Duodenal mucosa (tissue), 2 donors: Measurements from ENCODE around the gene WDPCP.

Source experiments
- H3K27ac ChIP-seq: one replicate; pipeline ENCODE4 v1.7.0; 2013; ENCODE audit warnings: low read depth, low read length
- H3K27me3 ChIP-seq, 2 donors: one replicate each; pipeline ENCODE4 v1.7.0; 2013; ENCODE audit warnings: low read length in 2 of 2, control low read depth in 1 of 2; ENCODE audit not compliant: insufficient read depth in 2 of 2, control insufficient read depth in 1 of 2
- H3K36me3 ChIP-seq, 2 donors: one replicate each; pipeline ENCODE4 v1.7.0; 2013; ENCODE audit warnings: low read length in 2 of 2, control low read depth in 1 of 2; ENCODE audit not compliant: insufficient read depth in 2 of 2, control insufficient read depth in 1 of 2
- H3K4me1 ChIP-seq, 2 donors: one replicate each; pipeline ENCODE4 v1.7.0; 2013; ENCODE audit warnings: low read length in 2 of 2, control low read depth in 1 of 2; ENCODE audit not compliant: insufficient read depth in 2 of 2, control insufficient read depth in 1 of 2
- H3K4me3 ChIP-seq, 2 donors: one replicate each; pipeline ENCODE4 v1.7.0; 2013; ENCODE audit warnings: low read length in 2 of 2, low read depth in 1 of 2
- H3K9ac ChIP-seq, 2 donors: one replicate each; pipeline ENCODE4 v1.7.0; 2013; ENCODE audit warnings: low read length in 2 of 2, low read depth in 1 of 2
- H3K9me3 ChIP-seq, 2 donors: one replicate each; pipeline ENCODE4 v1.7.0; 2013; ENCODE audit warnings: low read length in 2 of 2, control low read depth in 1 of 2; ENCODE audit not compliant: control insufficient read depth in 1 of 2

WDPCP gene

DNA sequence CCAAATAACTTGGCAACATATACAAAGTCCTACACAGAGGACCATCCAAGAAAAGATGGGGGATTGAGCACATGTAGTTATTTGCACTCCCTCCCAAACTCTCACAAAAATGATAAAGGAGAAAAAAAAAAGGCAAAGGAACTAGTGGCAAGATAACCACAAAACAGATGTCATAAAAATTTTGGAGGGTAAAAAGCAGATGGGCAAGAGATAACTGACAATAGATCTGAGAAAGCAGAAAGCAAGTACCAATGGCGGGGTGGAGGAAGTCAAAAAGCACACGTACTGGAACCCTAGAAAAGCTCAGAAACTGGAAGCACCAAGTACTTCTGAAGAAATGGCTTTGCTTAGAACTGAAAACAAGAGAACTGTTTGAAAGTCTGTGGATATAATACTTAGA, 82.0 kb downstream of the WDPCP start:
- Histone ChIP-seq H3K4me3 (no peak overlapping the region), H3K4me1 (no peaks in the 10 kb centered on the region), H3K27ac (no peak overlapping the region), H3K27me3 (no peaks in the 10 kb centered on the region), H3K9ac (no peak overlapping the region), H3K36me3 (no peaks in the 10 kb centered on the region), H3K9me3 (no peaks in the 10 kb centered on the region)

DNA sequence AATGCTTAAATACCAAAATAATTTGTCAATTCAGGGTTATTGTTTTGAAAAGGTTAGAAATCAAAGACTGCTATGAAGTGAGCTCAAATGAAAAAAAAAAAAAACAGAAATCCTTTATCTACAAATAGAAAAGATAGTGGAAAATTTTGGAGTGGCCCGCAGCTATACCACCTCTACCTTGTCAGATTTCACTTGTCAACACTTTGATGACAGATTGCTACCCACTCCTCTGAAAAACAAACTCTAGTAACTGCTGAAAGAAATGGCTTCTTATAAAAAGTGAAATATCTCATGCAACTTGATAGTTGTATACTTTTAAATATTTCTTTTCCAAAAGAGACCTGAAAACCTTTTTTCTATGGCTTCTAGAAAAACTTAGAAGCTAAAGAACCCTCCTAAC, 84.5 kb downstream of the WDPCP start:
- H3K27me3 ChIP-seq = no peaks in the 10 kb centered on the region

DNA sequence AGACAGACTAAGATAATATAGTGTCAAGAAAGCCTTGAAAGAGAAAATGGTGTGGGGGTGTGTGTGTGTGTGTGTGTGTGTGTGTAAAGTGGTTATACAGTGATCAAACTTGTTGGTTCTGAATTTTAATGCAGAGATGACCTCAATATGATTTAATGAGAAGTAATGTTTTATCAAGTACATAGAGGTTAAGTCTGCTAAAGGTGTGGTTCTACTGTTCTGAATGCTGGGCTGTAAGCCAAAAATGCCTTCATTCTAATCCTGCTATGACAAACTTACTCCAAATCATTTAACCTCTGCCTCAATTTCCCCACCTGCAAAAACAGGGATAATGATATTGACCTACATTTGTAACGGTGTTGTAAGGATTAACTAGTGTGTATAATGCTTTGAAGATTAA, 87.9 kb downstream of the WDPCP start:
- H3K4me1 ChIP-seq = peaks cover 0 to 4% of the 10 kb centered on the region in 2 donors
- no peak overlapping the region for H3K9ac ChIP-seq
- no peak overlapping the region for H3K27ac ChIP-seq
- no peak overlapping the region for H3K4me3 ChIP-seq
- H3K27me3 ChIP-seq = no peaks in the 10 kb centered on the region
- no peaks in the 10 kb centered on the region for H3K9me3 ChIP-seq
- no peaks in the 10 kb centered on the region for H3K36me3 ChIP-seq

More for the DNA sequence above, 84.5 kb downstream of the WDPCP start:
- no peaks in the 10 kb centered on the region for H3K9me3 ChIP-seq
- no peak overlapping the region for H3K9ac ChIP-seq
- H3K4me3 ChIP-seq = no peak overlapping the region
- peaks cover 0 to 4% of the 10 kb centered on the region in 2 donors for H3K4me1 ChIP-seq
- no peaks in the 10 kb centered on the region for H3K36me3 ChIP-seq
- no peak overlapping the region for H3K27ac ChIP-seq

DNA sequence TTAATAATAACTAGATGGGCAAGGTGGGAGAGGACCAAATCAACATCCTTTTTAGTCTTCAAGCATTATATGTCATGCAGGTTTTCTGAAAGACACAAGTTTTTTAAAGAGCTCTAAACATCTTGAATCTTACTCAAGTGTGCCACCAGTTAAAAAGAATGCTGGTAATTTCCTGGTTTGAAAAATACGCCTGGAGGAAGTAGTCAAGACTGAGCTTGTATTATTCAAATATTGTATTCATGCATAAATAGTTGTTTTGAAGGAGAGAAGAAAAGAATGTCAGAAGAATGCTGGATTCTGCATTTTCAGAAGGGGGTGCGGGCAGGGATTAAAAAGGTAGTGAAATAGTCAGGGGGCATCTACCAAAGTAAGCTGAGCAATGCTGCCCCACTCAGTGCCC, 90.7 kb downstream of the WDPCP start:
- Histone ChIP-seq H3K9me3 (no peaks in the 10 kb centered on the region), H3K9ac (no peak overlapping the region), H3K36me3 (no peaks in the 10 kb centered on the region), H3K27me3 (no peaks in the 10 kb centered on the region), H3K4me1 (peaks cover 0 to 4% of the 10 kb centered on the region in 2 donors), H3K27ac (no peak overlapping the region), H3K4me3 (no peak overlapping the region)

DNA sequence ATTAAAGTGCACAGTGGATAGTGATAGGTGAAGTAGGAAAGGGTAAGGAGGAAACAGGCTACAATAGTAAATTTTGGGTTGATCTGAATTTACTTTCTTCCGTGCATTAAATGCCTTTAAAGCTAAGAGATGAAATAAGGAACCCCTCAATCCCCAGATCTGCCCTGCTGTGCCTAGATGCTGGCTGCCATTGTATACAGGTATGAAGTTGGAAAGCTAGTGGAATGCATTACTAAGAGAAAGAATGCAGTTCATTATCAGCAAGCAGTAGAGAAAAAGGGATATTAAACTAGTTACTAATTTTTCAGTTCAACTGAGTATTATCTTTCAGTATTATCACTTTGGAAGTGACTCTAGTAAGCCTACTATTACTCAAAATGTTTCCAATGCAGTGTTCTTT, 93.3 kb downstream of the WDPCP start:
- Histone ChIP-seq H3K27me3 (no peaks in the 10 kb centered on the region), H3K36me3 (no peaks in the 10 kb centered on the region), H3K9ac (no peak overlapping the region), H3K9me3 (no peaks in the 10 kb centered on the region), H3K27ac (no peak overlapping the region), H3K4me1 (no peaks in the 10 kb centered on the region), H3K4me3 (no peak overlapping the region)

DNA sequence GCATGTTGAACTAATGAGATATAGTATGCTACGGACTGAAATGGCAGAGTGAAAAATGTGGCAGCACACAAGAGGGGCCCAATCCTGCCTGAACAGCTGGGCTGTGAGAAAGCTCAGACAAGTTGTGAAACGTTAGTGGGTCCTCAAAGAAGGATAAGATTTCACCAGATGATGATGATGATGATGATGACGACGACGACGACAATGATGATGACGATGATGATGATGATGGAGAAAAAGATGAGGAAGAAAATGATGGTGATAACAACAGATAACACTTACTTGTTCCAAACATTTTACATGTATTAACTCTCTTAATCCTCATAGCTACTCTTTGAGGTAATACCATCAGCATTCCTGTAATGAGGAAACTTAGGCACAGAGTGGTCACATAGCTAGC, 94.2 kb downstream of the WDPCP start:
- no peak overlapping the region for H3K4me3 ChIP-seq
- no peaks in the 10 kb centered on the region for H3K4me1 ChIP-seq
- H3K27ac ChIP-seq = no peak overlapping the region
- H3K9me3 ChIP-seq = no peaks in the 10 kb centered on the region
- H3K9ac ChIP-seq = no peak overlapping the region
- H3K36me3 ChIP-seq = no peaks in the 10 kb centered on the region
- no peaks in the 10 kb centered on the region for H3K27me3 ChIP-seq

DNA sequence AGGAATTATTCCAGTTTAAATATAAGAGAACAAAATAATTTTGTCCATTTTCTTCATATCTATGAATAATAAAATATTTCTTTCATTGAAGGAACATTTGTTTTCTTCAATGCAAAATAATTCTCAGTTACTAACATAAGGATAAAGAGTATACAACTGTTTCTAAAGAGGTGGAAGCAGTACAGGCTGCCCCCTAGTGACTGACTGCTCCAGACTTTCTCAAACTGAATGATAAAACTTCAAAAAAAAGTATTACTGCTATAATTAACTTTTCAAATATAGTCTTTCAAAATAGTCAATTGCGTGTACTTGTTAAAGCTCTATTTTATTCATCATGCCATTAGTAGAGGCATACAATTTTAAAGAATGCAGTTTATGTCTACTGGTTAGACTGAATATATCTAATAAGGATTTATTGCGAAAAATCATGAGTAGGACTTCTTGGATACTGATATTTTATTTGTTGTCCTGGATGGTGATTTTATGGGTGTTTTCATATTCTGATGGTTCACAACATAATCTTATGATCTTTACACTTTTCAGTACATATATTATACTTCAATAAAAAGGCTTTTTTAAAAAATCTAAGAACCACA, 100.1 kb downstream of the WDPCP start:
- Histone ChIP-seq H3K4me3 (no peak overlapping the region), H3K9me3 (no peaks in the 10 kb centered on the region), H3K9ac (no peak overlapping the region), H3K27me3 (no peaks in the 10 kb centered on the region), H3K27ac (no peak overlapping the region), H3K4me1 (no peaks in the 10 kb centered on the region), H3K36me3 (no peaks in the 10 kb centered on the region)

DNA sequence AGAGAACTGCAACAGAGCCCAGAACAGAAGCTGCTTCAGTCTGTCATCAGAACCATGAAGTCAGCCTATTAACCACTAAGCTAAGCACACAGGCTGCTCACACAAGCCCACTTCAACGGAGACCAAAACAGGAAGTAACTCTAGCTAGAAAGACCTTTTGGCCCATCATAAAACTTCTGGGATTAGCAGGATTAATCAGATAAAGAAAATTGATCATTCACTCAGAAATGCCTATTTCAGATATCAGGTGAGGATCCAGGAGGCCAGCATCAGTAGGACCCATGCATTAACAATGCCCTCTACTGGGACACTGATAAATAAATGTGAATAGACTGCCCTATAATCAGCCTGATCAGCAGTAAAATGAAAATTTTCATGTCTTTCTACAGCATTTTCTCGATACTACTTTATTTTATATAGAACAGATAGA, 101.4 kb downstream of the WDPCP start:
- H3K36me3 ChIP-seq = no peaks in the 10 kb centered on the region
- no peaks in the 10 kb centered on the region for H3K27me3 ChIP-seq
- H3K4me1 ChIP-seq = no peaks in the 10 kb centered on the region
- H3K4me3 ChIP-seq = no peak overlapping the region
- no peak overlapping the region for H3K9ac ChIP-seq
- H3K27ac ChIP-seq = no peak overlapping the region
- H3K9me3 ChIP-seq = no peaks in the 10 kb centered on the region

DNA sequence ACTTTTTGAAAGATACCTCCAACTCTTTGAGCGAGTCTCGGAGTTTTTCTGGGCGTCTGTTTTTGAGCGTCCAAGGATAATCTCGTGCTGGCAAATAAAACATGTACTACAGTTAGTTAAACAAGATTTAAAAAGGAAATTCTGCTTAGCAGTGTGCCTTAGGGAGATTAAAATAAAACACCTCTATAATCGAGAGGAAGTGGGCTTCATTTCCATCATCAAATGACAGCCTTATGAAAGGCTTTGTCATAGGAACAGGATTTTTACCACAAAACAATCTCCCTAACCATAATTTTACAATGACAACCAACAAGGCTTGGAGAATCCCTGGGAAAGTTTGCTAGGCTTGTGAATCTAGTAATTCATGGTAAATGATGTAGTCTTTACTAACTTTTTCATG, 103.4 kb downstream of the WDPCP start:
- Histone ChIP-seq H3K27me3 (no peaks in the 10 kb centered on the region), H3K9me3 (no peaks in the 10 kb centered on the region), H3K27ac (no peak overlapping the region), H3K9ac (no peak overlapping the region), H3K4me1 (no peaks in the 10 kb centered on the region), H3K4me3 (no peak overlapping the region), H3K36me3 (no peaks in the 10 kb centered on the region)

DNA sequence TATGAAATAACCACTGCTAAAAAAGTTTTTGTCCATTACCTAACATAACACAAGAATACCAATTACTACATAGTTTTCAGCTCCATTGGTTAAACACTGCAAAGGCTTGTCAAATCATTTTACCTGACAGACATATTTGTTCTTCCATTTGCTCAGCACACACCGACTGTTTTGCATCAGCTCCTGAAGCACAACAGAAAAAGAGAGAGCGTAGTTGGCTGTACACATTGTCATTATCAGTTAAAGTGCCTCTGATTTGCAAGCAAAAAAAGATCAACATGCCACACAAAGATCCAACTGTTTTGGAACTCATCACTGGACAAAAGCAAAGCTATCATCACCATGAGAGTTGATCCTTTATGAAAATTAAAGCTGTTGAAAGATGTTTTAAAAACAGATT, 103.8 kb downstream of the WDPCP start:
- Histone ChIP-seq H3K4me3 (no peak overlapping the region), H3K27me3 (no peaks in the 10 kb centered on the region), H3K9ac (no peak overlapping the region)

DNA sequence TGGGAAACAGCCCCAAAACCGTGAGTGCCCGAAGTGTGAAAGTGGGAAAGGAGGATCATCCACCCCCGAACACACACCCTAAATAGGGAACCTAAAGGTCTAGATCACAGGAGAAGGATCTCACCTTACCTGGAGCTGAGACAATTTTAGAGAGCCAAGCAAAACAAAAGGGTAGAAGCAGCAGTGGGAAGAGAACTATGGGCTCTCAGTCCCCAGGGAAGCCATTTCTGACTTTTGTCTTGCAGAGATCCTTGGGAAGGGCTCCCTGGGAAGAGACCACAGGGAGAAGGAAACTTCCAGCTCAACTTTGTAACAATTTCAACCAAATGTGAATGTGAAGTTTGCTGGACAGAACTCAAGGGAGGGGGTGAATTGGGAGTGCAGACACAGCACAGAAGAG, 110.6 kb downstream of the WDPCP start:
- Histone ChIP-seq H3K9me3 (no peaks in the 10 kb centered on the region), H3K27me3 (no peaks in the 10 kb centered on the region), H3K36me3 (no peaks in the 10 kb centered on the region), H3K9ac (no peak overlapping the region), H3K4me1 (no peaks in the 10 kb centered on the region), H3K27ac (no peak overlapping the region), H3K4me3 (no peak overlapping the region)

More for the DNA sequence above, 103.8 kb downstream of the WDPCP start:
- no peak overlapping the region for H3K27ac ChIP-seq
- no peaks in the 10 kb centered on the region for H3K4me1 ChIP-seq
- H3K36me3 ChIP-seq = no peaks in the 10 kb centered on the region
- H3K9me3 ChIP-seq = no peaks in the 10 kb centered on the region
